ENCODE measurements around the gene TPRN. TPM values are rescaled to one million over a fixed set of nuclear protein-coding genes. Genes with fewer than 3 reads are reported as not detected.

TPRN gene
- total RNA-seq, 1 donor = 6.9 TPM

DNA sequence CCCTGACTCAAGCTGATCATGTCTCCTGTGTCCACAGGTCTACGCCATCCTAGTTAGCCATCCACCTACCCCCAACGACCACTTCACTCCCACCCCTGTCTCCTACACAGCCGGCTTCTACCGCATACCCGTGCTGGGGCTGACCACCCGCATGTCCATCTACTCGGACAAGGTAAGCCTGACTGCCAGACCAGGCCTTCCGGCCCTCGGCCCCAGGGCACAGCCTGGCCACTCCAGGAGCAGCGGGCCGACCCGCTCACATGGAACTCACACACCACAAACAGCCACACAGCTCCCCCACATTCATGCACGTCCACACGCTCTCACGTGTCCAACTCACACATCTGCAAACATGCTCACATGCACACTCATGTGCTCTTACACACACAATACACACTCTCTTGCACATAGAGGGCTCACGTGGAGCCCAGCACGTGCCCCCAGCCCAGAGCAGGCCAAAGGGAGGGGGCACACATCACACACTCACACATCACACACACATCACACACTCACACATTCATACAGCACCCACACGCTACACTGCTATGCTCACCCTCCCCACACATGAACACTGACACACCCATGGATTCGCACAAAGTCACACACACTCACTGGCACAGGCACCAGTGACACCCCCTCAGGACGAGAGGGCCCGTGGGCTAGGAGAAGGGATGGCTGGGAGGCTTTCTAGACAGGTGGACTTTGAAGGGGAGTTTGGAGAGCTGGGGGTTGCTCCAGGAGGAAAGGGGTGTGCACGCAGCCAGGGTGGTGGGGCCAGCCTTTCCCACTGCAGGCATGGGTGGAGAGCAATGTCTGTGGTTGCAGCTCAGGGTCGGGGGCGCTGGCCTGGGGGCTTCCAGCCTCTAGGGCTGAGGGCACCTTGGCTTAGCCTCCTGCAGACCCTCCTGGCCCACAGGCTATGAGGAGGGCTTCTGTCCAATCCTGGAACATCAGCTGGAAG is 58.3 kb downstream of the TPRN start:
- no peak for TF ChIP-seq CTCF (IDR thresholded peaks at IDR 0.05; ENCODE audit: insufficient read depth, low read depth, low read length)
- no peak for DNase-seq (ENCODE audit: low read depth)
- H3K4me3 ChIP-seq (ENCODE audit: low read depth, low read length) = no peak overlapping the region

Small RNA genes within 50 kb of the gene (small RNA-seq; reads per million reads assigned to genes)
- gene MIR3621 = not detected

Other genes with a start within 250 kb of the TPRN start
- 0.86 TPM in 1 of 2 replicates, not detected in the other for gene LCN12, start 248.5 kb downstream of the TPRN start, total RNA-seq
- gene PTGDS, start 223.2 kb downstream of the TPRN start, total RNA-seq = 10.8 and 21.9 TPM in 2 replicates
- 3.2 and 3.5 TPM in 2 replicates for gene LCNL1, start 217.7 kb downstream of the TPRN start, total RNA-seq
- 9.9 and 18.0 TPM in 2 replicates for gene PAXX, start 208.3 kb downstream of the TPRN start, total RNA-seq
- gene CLIC3, start 204.2 kb downstream of the TPRN start, total RNA-seq = 19.0 and 43.2 TPM in 2 replicates
- gene ABCA2, start 172.5 kb downstream of the TPRN start, total RNA-seq = 14.7 and 15.5 TPM in 2 replicates
- not detected in 2 replicates for gene FUT7, start 168.7 kb downstream of the TPRN start, total RNA-seq
- 6.4 and 13.0 TPM in 2 replicates for gene NPDC1, start 154.6 kb downstream of the TPRN start, total RNA-seq
- not detected in 2 replicates for gene ENTPD2, start 146.7 kb downstream of the TPRN start, total RNA-seq
- 5.2 TPM in 2 replicates for gene SAPCD2, start 130.2 kb downstream of the TPRN start, total RNA-seq
- 16.0 and 31.2 TPM in 2 replicates for gene UAP1L1, start 123.2 kb downstream of the TPRN start, total RNA-seq
- 65.6 and 65.7 TPM in 2 replicates for gene MAN1B1, start 113.8 kb downstream of the TPRN start, total RNA-seq
- gene DPP7, start 86.0 kb downstream of the TPRN start, total RNA-seq = 41.5 and 44.8 TPM in 2 replicates
- gene GRIN1, start 61.6 kb downstream of the TPRN start, total RNA-seq = under 0.01 TPM in 1 of 2 replicates, not detected in the other
- not detected in 2 replicates for gene LRRC26, start 30.7 kb downstream of the TPRN start, total RNA-seq
- gene TMEM210, start 28.7 kb downstream of the TPRN start, total RNA-seq = not detected in 2 replicates
- gene ANAPC2, start 12.2 kb downstream of the TPRN start, total RNA-seq = 22.9 and 24.8 TPM in 2 replicates
- 58.7 and 81.5 TPM in 2 replicates for gene SSNA1, start 12.1 kb downstream of the TPRN start, total RNA-seq
- gene TMEM203, start 4.9 kb upstream of the TPRN start, total RNA-seq = 33.2 and 40.2 TPM in 2 replicates
- 7.8 and 11.0 TPM in 2 replicates for gene NDOR1, start 5.0 kb upstream of the TPRN start, total RNA-seq
- under 0.01 TPM in 1 of 2 replicates, not detected in the other for gene RNF208, start 21.5 kb upstream of the TPRN start, total RNA-seq
- under 0.01 and 0.64 TPM in 2 replicates for gene CYSRT1, start 24.4 kb upstream of the TPRN start, total RNA-seq
- not detected in 2 replicates for gene RNF224, start 26.8 kb upstream of the TPRN start, total RNA-seq
- under 0.01 TPM in 1 of 2 replicates, not detected in the other for gene SLC34A3, start 30.2 kb upstream of the TPRN start, total RNA-seq
- 151 and 218 TPM in 2 replicates for gene TUBB4B, start 40.5 kb upstream of the TPRN start, total RNA-seq
- not detected in 2 replicates for gene STPG3, start 50.5 kb upstream of the TPRN start, total RNA-seq
- gene NELFB, start 54.6 kb upstream of the TPRN start, total RNA-seq = 47.1 and 48.6 TPM in 2 replicates
- 39.3 and 42.3 TPM in 2 replicates for gene TOR4A, start 77.0 kb upstream of the TPRN start, total RNA-seq
- gene NRARP, start 101.5 kb upstream of the TPRN start, total RNA-seq = under 0.01 and 0.32 TPM in 2 replicates
- 7.3 and 8.1 TPM in 2 replicates for gene EXD3, start 222.4 kb upstream of the TPRN start, total RNA-seq
- gene NOXA1, start 222.7 kb upstream of the TPRN start, total RNA-seq = 0.32 TPM in 1 of 2 replicates, not detected in the other
- under 0.01 TPM in 1 of 2 replicates, not detected in the other for gene ENTPD8, start 240.6 kb upstream of the TPRN start, total RNA-seq

All from fibroblast of villous mesenchyme (primary cell).